ENCODE measurements around the gene HOXA5.

HOXA5 gene

DNA sequence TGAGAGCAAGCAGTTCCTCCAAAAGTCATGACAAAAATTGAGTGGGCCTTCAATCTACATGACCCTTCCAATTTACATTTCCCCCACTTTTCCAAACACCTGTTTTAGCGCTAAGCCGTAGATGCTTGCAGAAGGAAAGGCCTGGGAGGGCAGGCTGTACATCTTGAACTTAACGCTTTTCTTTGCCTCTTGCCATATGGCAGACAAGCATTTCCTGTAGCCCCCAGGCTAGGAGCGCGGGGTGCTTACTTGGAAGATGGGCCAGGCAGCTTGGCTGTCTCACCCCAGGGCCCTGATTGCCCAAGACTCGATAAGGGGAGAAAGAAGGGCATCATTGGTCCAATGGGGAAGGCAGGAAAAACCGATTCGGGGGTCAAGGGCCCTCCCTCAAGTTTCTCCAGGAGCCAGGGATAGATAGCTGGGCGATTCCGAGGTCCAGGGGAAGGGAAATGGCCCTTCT, 28.9 kb upstream of the HOXA5 start:
- TF ChIP-seq, protein P1, sequence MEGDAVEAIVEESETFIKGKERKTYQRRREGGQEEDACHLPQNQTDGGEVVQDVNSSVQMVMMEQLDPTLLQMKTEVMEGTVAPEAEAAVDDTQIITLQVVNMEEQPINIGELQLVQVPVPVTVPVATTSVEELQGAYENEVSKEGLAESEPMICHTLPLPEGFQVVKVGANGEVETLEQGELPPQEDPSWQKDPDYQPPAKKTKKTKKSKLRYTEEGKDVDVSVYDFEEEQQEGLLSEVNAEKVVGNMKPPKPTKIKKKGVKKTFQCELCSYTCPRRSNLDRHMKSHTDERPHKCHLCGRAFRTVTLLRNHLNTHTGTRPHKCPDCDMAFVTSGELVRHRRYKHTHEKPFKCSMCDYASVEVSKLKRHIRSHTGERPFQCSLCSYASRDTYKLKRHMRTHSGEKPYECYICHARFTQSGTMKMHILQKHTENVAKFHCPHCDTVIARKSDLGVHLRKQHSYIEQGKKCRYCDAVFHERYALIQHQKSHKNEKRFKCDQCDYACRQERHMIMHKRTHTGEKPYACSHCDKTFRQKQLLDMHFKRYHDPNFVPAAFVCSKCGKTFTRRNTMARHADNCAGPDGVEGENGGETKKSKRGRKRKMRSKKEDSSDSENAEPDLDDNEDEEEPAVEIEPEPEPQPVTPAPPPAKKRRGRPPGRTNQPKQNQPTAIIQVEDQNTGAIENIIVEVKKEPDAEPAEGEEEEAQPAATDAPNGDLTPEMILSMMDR (IDR thresholded peaks at IDR 0.05; ENCODE audit: low read depth, low read length): no peak
- H3K4me3 ChIP-seq (ENCODE audit: low read depth, low read length): no peak overlapping the region

GRCh38 chr7:27171637-27172314, 28.3 kb upstream of the HOXA5 start:
- no peak overlapping the region for H3K4me3 ChIP-seq (ENCODE audit: low read depth, low read length)
- TF ChIP-seq, protein P1 (IDR thresholded peaks at IDR 0.05; ENCODE audit: low read depth, low read length): no peak

- TF ChIP-seq, protein P1 (IDR thresholded peaks at IDR 0.05; ENCODE audit: low read depth, low read length): no peak
- no peak overlapping the region for H3K4me3 ChIP-seq (ENCODE audit: low read depth, low read length)
Measured at GRCh38 chr7:27171325-27171636, 27.8 kb upstream of the HOXA5 start.

- TF ChIP-seq, protein P1 (IDR thresholded peaks at IDR 0.05; ENCODE audit: low read depth, low read length): no peak
Measured at GRCh38 chr7:27170426-27171324, 27.2 kb upstream of the HOXA5 start.

DNA sequence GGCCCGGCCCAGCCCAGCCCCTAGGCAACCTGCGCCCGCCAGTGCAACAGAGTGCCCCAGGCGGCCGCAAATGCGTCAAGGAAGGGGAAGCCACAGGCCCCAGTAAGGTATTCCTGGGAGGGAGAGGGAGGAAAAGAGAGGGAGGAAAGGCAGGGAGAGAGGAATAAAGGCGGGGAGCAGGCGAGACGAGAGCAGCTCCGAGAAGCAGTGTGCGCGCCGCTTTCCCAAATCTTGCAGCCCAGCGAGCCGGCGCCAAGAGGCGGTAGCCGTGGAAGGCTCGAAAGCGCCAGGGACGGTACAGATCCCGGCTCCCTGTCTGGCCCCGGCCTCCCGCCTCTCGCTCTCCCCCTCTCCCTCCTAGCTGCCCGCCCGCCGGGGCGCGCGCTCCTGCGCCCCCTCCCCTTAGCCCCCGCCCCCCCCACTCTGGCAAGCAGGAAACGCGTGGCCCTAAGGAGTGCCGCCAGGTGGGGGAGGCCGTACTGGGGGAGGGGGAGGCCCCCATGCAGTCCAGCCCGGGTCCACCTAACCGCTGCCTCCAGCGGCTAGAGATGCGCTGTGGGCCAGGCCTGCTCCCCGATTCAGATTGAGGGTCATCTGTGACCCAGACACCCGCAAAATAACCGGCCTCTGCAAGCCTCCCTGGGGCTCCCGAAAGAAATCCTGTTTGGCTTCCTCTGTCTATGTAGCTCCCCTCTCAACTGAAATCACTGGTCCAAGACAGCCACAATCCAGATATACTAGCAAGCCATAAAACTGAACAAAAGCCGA, 26.4 kb upstream of the HOXA5 start:
- TF ChIP-seq, protein P1 (IDR thresholded peaks at IDR 0.05; ENCODE audit: low read depth, low read length): no peak
- H3K4me3 ChIP-seq (ENCODE audit: low read depth, low read length): no peak overlapping the region

More at GRCh38 chr7:27170426-27171324, 27.2 kb upstream of the HOXA5 start:
- no peak overlapping the region for H3K4me3 ChIP-seq (ENCODE audit: low read depth, low read length)

- TF ChIP-seq, protein P1 (IDR thresholded peaks at IDR 0.05; ENCODE audit: low read depth, low read length): no peak
- H3K4me3 ChIP-seq (ENCODE audit: low read depth, low read length): no peak overlapping the region
Measured at GRCh38 chr7:27168265-27168947, 24.9 kb upstream of the HOXA5 start.

Data from WI38 (cell line).